GM18520 (cell line): ENCODE results near the gene CACNA1C.

Experiments
- ATAC-seq: cut with Tn5 transposase; IDR thresholded peaks from one replicate; pipeline ENCODE4 v1.9.1; 2021; ENCODE audit not compliant: unreplicated experiment

CACNA1C gene

GRCh38 chr12:2493086-2493485 lies 440.3 kb downstream of the CACNA1C start:
- ATAC-seq: no peak

DNA sequence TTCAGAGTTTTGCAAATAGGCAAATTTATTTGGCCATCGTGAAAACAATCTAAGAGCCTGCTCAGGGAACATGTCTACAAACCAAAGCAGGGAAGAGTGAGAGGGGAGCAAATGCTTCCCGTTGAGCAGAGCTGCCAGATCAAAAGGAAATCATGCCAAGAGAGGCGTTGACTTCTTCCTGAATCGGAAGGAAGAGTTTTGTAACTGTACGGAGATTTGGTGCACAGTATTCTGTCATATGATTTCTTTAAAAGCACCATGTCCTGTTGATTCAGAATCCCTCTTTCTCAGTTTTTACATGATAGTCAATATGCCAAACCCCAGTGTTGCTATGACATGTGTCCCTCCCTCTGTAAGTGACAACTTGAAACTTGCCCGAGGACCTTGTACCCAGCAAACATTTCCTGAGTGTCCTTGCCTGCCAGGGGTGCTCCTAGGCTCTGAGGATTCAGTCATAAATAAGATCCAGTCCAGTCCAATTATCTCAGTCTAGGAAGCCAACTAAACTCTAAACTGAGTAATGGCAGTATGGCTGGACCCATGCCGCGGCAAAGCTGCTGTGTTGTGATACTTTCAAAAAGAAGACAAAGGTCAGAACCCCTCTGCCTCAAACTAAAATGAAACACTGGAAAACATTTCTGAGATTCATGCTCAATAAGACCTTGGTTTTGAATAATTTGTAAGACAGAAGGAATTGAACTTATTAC lies 441.9 kb downstream of the CACNA1C start:
- no peak for ATAC-seq

GRCh38 chr12:2495417-2496112 lies 442.8 kb downstream of the CACNA1C start:
- no peak for ATAC-seq

DNA sequence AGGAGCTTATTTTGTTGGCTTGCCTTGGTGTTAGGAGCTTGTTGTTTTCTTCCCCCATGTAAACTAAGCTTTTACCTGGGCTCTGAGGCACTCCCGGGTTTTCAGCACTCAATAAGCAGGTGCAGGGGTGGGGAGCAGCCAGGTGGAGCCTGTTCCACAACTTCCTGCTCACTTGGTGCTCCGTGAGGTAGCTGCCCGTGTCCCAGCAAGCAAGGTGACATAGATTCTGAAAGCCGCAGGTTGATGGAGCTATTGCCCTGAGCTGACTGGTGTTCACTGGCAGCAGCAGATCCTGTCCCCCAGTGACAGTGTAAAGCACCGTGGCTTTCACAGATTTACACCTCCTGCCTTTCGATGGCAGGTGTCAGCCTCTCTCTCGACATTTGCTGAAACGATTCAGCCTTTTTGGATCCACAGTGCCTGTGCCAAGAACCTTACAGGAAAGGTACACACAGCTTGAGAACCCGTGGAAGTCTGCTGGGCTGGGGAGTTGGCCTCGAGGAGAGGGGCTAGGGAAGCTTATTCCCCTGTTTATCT lies 446.2 kb downstream of the CACNA1C start:
- no peak for ATAC-seq

DNA sequence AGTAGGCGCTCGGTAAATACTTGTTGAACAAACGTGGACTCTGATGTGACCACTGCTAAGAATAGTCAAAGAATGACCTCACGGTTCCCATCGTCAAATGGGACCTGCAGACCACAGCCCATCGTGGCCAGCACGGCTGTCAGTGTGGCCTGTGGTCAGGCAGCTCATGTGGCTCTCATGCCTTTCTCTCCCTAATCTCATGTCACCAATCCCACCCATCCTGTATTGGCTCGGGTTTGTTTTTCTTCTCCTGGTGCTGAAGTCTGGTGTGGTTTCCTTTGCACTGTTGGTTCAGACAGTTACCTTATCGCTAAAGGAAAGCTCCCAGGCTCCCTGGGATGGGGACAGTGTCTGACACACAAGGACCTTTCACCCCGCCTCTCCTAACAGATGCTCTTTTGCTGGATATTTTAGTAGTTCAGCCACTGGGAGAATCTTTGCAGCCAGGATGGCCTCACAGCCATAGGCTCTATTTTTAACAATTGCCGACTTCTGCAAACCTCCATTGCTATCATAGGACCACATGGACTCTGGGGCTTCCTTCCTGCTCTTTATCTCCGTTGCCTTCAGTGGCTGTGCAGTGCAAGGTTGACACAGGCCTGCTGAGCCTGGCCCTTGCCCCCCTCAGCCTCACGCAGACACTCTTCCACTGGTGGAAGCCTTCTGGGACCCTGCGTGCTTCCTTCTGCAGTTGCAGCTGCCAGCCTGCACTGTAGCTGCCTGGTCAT lies 448.8 kb downstream of the CACNA1C start:
- ATAC-seq: no peak

DNA sequence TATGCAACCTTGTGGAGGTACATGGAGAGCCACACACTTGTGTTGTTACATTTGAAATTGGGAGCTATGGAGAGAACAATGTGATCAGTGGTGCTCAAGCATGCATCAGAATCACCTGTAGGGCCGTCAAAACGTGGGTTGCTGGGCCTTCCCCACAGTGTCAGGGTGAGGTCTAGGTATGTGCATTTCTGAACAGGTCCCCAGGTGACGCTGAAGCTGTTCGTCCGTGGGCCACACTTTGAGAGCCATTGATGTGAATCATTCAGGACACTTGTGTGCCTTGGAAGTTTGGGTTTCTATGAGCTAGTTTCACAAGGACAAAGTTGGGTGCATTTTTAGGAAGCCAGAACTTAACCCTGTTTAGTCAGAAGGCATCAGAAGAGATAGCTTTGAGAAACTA lies 450.2 kb downstream of the CACNA1C start:
- no peak for ATAC-seq

- ATAC-seq: no peak
These were observed 451.0 kb downstream of the CACNA1C start for GRCh38 chr12:2503762-2504161.

DNA sequence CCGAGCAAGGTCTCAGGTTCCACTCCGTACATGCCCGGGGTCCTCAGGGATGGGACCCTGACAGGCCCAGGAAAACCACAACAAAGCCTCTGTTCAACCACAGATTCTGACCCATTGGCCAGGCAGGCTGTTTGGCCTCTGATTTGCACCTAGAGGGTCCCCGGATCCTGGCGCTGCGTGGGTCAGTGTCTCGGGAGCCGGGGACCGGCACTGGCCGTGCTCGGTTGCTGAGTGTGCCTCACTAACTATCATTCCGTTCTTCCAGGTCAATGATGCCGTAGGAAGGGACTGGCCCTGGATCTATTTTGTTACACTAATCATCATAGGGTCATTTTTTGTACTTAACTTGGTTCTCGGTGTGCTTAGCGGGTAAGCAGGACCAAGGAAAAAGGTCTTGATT lies 451.8 kb downstream of the CACNA1C start:
- ATAC-seq: no peak

DNA sequence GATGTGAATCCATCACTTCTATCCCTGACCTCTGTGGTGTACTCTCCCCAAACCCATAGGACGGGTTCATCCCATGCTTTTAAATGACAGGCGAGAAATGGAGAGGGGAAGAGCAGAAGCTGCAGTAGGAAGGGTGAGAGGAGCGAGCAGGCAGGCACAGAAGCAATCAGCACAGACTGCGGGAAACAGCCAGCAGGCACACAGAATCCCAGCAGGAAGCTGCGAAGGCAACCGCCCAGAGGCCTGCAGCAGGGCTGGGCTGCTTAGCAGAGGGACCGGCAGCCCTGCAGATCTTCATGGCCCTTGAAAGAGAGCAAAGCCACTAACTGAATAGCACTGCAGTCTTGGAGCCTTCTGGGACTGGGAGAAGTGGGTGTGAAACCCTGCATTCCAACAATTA lies 455.0 kb downstream of the CACNA1C start:
- no peak for ATAC-seq

GRCh38 chr12:2509137-2509536 lies 456.4 kb downstream of the CACNA1C start:
- ATAC-seq: no peak

GRCh38 chr12:2510045-2510444 lies 457.3 kb downstream of the CACNA1C start:
- no peak for ATAC-seq

GRCh38 chr12:2513141-2514037 lies 460.6 kb downstream of the CACNA1C start:
- ATAC-seq: no peak

- ATAC-seq: no peak
These were observed 461.2 kb downstream of the CACNA1C start for GRCh38 chr12:2514038-2514340.

DNA sequence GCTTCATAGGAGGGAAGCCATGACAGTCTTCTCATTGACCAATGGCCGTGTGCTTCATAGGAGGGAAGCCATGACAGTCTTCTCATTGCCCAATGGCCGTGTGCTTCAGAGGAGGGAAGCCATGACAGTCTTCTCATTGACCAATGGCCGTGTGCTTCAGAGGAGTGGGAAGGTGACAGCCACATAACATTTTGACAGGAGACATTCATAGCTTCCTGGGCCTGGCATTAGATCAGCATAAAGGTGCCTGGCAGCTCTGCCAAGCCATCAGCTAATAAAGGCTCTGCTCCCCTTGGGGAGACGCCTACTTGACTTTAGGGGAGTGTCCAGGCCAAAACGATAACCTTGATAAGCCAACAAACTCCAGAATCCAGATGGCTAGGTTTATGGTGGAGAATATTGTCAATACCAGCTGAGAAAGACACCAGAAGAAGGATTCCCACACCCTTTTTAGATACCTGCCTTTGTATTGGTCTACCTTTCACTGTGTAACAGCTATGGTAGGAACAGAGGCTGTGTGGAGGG lies 468.0 kb downstream of the CACNA1C start:
- no peak for ATAC-seq

- ATAC-seq: no peak
These were observed 470.5 kb downstream of the CACNA1C start for GRCh38 chr12:2523317-2523716.

GRCh38 chr12:2523844-2524243 lies 471.1 kb downstream of the CACNA1C start:
- ATAC-seq: no peak

GRCh38 chr12:2526371-2526770 lies 473.6 kb downstream of the CACNA1C start:
- no peak for ATAC-seq

GRCh38 chr12:2528001-2528400 lies 475.2 kb downstream of the CACNA1C start:
- ATAC-seq: no peak

DNA sequence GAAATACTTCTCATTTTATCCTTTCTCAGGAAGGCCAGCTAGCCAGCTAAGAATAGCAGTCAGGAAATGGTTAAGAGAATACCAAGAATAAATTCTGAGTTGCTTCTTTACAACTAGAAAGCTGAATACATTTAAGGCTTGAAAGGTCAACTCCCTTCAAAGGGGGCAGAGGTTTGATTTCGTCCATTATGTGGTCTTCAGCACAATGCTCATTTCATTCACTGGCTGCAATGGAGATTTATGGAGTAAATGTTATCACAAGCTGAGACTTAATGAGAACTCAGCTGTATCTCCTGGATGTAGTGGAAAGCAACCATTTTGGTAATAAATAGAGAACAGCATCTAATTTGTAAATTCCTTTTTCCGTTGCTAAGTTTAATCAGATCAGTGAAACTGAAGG lies 477.0 kb downstream of the CACNA1C start:
- no peak for ATAC-seq

- ATAC-seq: no peak
These were observed 478.6 kb downstream of the CACNA1C start for GRCh38 chr12:2531371-2531770.

DNA sequence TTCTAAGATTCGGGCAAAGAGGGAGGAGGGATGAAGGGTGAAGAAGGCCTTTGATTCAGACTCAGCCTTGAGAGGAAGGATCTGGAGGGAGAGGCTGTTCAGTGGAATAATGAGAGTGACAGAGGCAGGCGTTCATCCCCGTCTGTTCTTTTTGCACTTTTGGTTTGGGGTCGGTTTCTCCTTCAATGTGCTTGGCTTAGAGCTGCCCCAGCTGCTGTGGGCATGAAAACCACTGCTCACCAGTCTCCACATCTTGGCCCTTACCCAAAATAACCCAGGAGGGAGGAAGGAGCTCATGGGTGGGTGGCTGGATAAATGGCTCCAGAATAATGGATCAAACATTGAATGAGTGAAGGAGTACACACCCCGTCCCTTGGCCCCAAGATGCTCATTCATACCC lies 480.2 kb downstream of the CACNA1C start:
- ATAC-seq: no peak
